NT2/D1 (cell line): ENCODE data around the gene GNB2.

Experiments
- DNase-seq: peaks from one replicate; pipeline ENCODE4 v3.0.0-alpha.2; 2011; ENCODE audit warnings: low read depth, low spot score
- H3K27me3 ChIP-seq: 2 replicates; pipeline ENCODE4 v1.6.0; 2011; ENCODE audit warnings: mild to moderate bottlenecking; ENCODE audit not compliant: insufficient read length, insufficient read depth
- H3K36me3 ChIP-seq: 2 replicates; pipeline ENCODE4 v1.6.1; 2011; ENCODE audit warnings: mild to moderate bottlenecking, low read length, mixed read lengths; ENCODE audit not compliant: insufficient read depth, insufficient read length
- H3K4me1 ChIP-seq: 2 replicates; pipeline ENCODE4 v1.5.1; 2011; ENCODE audit not compliant: insufficient read depth, insufficient read length
- H3K4me3 ChIP-seq: 2 replicates; pipeline ENCODE4 v1.5.1; 2011; ENCODE audit warnings: low read depth; ENCODE audit not compliant: insufficient read length
- H3K9ac ChIP-seq: 2 replicates; pipeline ENCODE4 v1.6.0; 2011; ENCODE audit warnings: low read depth; ENCODE audit not compliant: insufficient read length
- H3K9me3 ChIP-seq: 2 replicates; pipeline ENCODE4 v1.5.1; 2011; ENCODE audit warnings: mild to moderate bottlenecking, low read length; ENCODE audit not compliant: insufficient read depth
- SUZ12 ChIP-seq: IDR thresholded peaks from 2 replicates; pipeline ENCODE4 v1.6.1; 2011; ENCODE audit not compliant: insufficient read length, insufficient read depth; ENCODE audit errors: extremely low read depth
- YY1 ChIP-seq: IDR thresholded peaks from 2 replicates; pipeline ENCODE4 v1.6.1; 2011; ENCODE audit not compliant: insufficient read length, insufficient read depth
- ZNF274 ChIP-seq: IDR thresholded peaks from 2 replicates; pipeline ENCODE4 v1.6.1; 2011; ENCODE audit warnings: mild to moderate bottlenecking, low read depth, low read length

The GNB2 gene

GRCh38 chr7:100685049-100685605, 11.6 kb downstream of the GNB2 start:
- Histone ChIP-seq H3K9me3 (peaks cover 8% of the 10 kb centered on the region; the same call in 1 of the 2 replicates), H3K36me3 (peaks cover 89% of the 10 kb centered on the region), H3K4me1 (peaks cover 18% of the 10 kb centered on the region), H3K4me3 (no peak overlapping the region), H3K27me3 (no peaks in the 10 kb centered on the region), H3K9ac (no peak overlapping the region)
- no peak for TF ChIP-seq ZNF274
- no peak for TF ChIP-seq SUZ12
- no peak for TF ChIP-seq YY1
- no peak for DNase-seq

DNA sequence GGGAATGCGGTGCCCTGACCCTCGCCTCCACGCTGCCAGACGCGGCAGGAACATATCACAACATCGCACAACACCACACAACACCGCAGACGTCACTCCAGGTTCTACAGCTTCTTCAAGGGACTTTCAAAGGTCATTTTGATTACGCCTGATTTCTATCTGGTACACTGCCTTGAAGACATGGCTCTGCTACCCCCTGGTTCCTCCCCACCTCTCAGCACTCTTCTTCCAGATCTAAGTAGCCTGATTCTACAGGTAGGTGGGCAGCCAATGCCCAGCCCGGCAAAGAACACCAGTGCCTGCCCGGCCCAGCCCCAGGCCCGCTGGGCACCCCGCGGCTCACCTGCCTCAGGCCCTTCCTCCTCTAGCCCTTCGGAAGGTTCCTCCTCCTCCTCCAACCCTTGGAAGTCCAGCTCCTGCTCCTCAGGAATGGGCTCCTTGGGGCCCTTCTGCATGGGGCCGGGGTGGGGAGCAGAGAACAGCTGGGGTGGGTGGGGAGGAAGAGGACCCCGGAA, 12.1 kb downstream of the GNB2 start:
- no peak overlapping the region for H3K9ac ChIP-seq
- TF ChIP-seq ZNF274 (no peak), SUZ12 (no peak), YY1 (no peak)
- DNase-seq, result no peak
- peaks cover 85% of the 10 kb centered on the region for H3K36me3 ChIP-seq
- H3K4me3 ChIP-seq, result no peak overlapping the region
- no peaks in the 10 kb centered on the region for H3K27me3 ChIP-seq
- H3K9me3 ChIP-seq, result peaks cover 10% of the 10 kb centered on the region; the same call in 1 of the 2 replicates
- peaks cover 14% of the 10 kb centered on the region for H3K4me1 ChIP-seq

- DNase-seq, result no peak
- TF ChIP-seq SUZ12, result no peak
- TF ChIP-seq YY1, result no peak
- TF ChIP-seq ZNF274, result no peak
- Histone ChIP-seq H3K9ac (no peak overlapping the region), H3K36me3 (peaks cover 84% of the 10 kb centered on the region), H3K27me3 (no peaks in the 10 kb centered on the region), H3K4me3 (no peak overlapping the region), H3K9me3 (peaks cover 10% of the 10 kb centered on the region; the same call in 1 of the 2 replicates), H3K4me1 (peaks cover 14% of the 10 kb centered on the region)
These were observed 12.8 kb downstream of the GNB2 start for GRCh38 chr7:100686201-100686821.

DNA sequence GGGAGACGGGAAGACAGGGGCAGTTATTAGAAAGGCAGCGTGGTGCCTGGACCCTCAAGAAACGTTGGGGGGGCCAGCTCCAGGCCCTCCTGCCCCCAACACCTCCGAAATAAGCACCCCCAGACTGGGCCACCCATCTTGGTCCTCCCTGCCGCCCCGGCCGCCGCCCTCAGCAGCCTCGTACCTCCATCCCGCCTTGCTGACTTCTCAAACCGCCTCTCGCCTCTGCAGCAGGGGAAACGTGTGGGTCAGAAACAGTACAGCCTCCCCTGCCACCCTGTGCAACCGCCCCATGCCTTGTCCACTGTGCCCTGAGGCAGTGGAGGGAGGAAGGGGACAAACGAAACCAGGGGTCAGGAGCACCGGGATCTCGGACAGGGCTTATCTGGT, 13.3 kb downstream of the GNB2 start:
- TF ChIP-seq SUZ12, result no peak
- TF ChIP-seq YY1, result no peak
- no peak for TF ChIP-seq ZNF274
- H3K4me1 ChIP-seq, result peaks cover 12% of the 10 kb centered on the region
- H3K4me3 ChIP-seq, result no peak overlapping the region
- peaks cover 79% of the 10 kb centered on the region for H3K36me3 ChIP-seq
- H3K9me3 ChIP-seq, result peaks cover 10% of the 10 kb centered on the region; the same call in 1 of the 2 replicates
- H3K9ac ChIP-seq, result no peak overlapping the region
- DNase-seq, result no peak
- H3K27me3 ChIP-seq, result no peaks in the 10 kb centered on the region

DNA sequence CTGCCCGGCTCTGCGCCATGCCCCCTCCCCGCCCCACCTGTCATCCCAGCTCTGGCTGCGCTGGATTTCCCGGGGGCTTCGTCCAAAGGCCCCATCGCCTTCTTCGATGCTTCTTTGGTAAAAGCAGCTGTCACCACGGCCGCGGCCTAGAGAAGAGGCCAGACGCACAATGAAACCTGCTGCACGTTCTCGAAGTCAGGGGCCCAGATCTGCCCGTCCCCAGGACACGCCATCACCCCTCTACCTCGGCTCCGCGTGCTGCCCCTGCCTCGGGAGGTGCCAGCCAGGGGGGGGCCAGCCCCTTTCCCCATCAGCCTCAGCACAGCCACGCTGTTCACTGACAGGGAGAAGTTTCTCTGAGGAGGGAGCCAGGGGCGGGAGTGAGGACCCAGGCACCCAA, 13.7 kb downstream of the GNB2 start:
- TF ChIP-seq ZNF274, result no peak
- TF ChIP-seq SUZ12, result no peak
- TF ChIP-seq YY1, result no peak
- peaks cover 11% of the 10 kb centered on the region for H3K4me1 ChIP-seq
- peaks cover 75% of the 10 kb centered on the region for H3K36me3 ChIP-seq
- no peak overlapping the region for H3K9ac ChIP-seq
- DNase-seq, result no peak
- H3K4me3 ChIP-seq, result no peak overlapping the region
- no peaks in the 10 kb centered on the region for H3K27me3 ChIP-seq
- peaks cover 10% of the 10 kb centered on the region; the same call in 1 of the 2 replicates for H3K9me3 ChIP-seq

- Histone ChIP-seq H3K9me3 (peaks cover 10% of the 10 kb centered on the region; the same call in 1 of the 2 replicates), H3K9ac (no peak overlapping the region), H3K27me3 (no peaks in the 10 kb centered on the region), H3K36me3 (peaks cover 74% of the 10 kb centered on the region), H3K4me1 (peaks cover 11% of the 10 kb centered on the region), H3K4me3 (no peak overlapping the region)
- DNase-seq, result no peak
- TF ChIP-seq SUZ12, result no peak
- TF ChIP-seq ZNF274, result no peak
- TF ChIP-seq YY1, result no peak
These were observed 14.3 kb downstream of the GNB2 start for GRCh38 chr7:100687751-100688300.

DNA sequence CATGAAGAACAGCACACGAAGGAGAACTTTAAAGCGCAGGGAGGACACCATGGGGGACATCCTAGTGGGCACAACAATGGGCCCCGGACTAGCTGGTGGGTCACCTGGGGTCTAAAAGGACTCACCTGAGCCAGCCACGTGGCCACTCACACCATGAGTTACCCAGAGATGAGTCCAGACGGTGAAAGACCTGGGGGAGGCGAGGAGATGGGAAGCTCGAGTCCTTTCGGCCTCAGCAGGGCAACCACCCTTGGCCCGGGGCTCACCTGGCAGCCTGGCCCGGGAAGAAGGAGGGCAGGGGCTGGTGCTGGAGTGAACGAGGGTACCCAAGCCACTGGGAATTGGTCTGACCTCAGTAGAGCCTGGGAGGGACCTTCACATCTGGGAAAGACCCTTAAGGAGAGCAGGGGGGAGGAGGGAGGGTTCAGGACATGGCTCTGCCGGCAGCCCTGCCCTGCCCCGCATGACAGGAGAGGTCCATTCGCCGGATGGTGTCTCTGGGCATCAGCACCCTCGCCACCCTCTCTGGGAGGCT, 14.9 kb downstream of the GNB2 start:
- H3K36me3 ChIP-seq, result peaks cover 71% of the 10 kb centered on the region
- peaks cover 10% of the 10 kb centered on the region; the same call in 1 of the 2 replicates for H3K9me3 ChIP-seq
- no peak for DNase-seq
- H3K27me3 ChIP-seq, result no peaks in the 10 kb centered on the region
- no peak overlapping the region for H3K4me3 ChIP-seq
- peak overlapping the region; percentile 32 for H3K9ac ChIP-seq
- TF ChIP-seq YY1, result no peak
- no peak for TF ChIP-seq SUZ12
- no peak for TF ChIP-seq ZNF274
- peaks cover 11% of the 10 kb centered on the region for H3K4me1 ChIP-seq
